Aorta (tissue), 5 donors: ENCODE measurements around the gene C1QTNF3. TPM values are rescaled to one million over a fixed set of nuclear protein-coding genes. Genes with fewer than 3 reads are reported as not detected.
"Not testable (repeated sequence)": the region's sequence is repeated elsewhere in the genome, so short reads cannot be mapped to it uniquely, and the experiment has no call there.

Experiments used
- ATAC-seq: fragments of 200-7000 bp; cut with Tn5 transposase; one replicate; pipeline ENCODE4 v1.9.1; 2022; ENCODE audit warnings: moderate library complexity; ENCODE audit not compliant: low FRiP score
- DNase-seq, 2 donors: peaks; one replicate each; pipeline ENCODE4 v3.0.0-alpha.2; 2020
- H3K27ac ChIP-seq, 2 donors: one replicate each; pipeline ENCODE4 v1.5.1; 2013; ENCODE audit warnings: low read length in 2 of 2, mild to moderate bottlenecking in 2 of 2, moderate library complexity in 2 of 2, control low read depth in 1 of 2, inconsistent platforms in 1 of 2, low read depth in 1 of 2
- H3K27me3 ChIP-seq, 2 donors: one replicate each; pipeline ENCODE4 v1.6.1; 2013; ENCODE audit warnings: control low read depth in 1 of 2, low read length in 1 of 2, mild to moderate bottlenecking in 1 of 2, moderate library complexity in 1 of 2; ENCODE audit not compliant: insufficient read depth in 2 of 2, control insufficient read depth in 1 of 2
- H3K36me3 ChIP-seq, 2 donors: one replicate each; pipeline ENCODE4 v1.6.1; 2013; ENCODE audit warnings: control low read depth in 1 of 2, low read length in 1 of 2, mild to moderate bottlenecking in 1 of 2; ENCODE audit not compliant: insufficient read depth in 2 of 2, control insufficient read depth in 1 of 2
- H3K4me1 ChIP-seq, 2 donors: one replicate each; pipeline ENCODE4 v1.6.1; 2013; ENCODE audit warnings: low read length in 2 of 2, control low read depth in 1 of 2, mild to moderate bottlenecking in 1 of 2, moderate library complexity in 1 of 2; ENCODE audit not compliant: insufficient read depth in 2 of 2, control insufficient read depth in 1 of 2
- H3K4me3 ChIP-seq, 2 donors: one replicate each; pipeline ENCODE4 v1.5.1; 2013; ENCODE audit warnings: low read length in 2 of 2, control low read depth in 1 of 2, mild to moderate bottlenecking in 1 of 2
- H3K9me3 ChIP-seq: one replicate; pipeline ENCODE4 v1.6.1; 2013; ENCODE audit warnings: mild to moderate bottlenecking, low read length; ENCODE audit not compliant: control insufficient read depth
- WGBS, 2 donors: extraction: QIAGEN DNeasy Blood & Tissue Kit; methylation state at CpG; one replicate each; pipeline ENCODE4 v1.1.7; 2013; 5-methylcytosine and 5-hydroxymethylcytosine counted together
- intact Hi-C, 2 donors: fragments of 100-400 bp; cut with DNase I; formaldehyde crosslinking; loops; one replicate each; pipeline versions ENCODE4 v1.14.2 to v1.15.0; 2022
- polyA plus RNA-seq, 2 donors: library from polyadenylated mRNA; stranded (reverse); fragments of 200-250 nt; gene quantifications; one replicate each; pipeline ENCODE4 v1.2.3, GENCODE V29; 2013
- total RNA-seq, 2 donors: library from RNA; stranded (reverse); fragmentation: NEBNext Ultra II Directional; extraction: Animal tissue kit (Norgen Biotek cat#: 25700); gene quantifications; one replicate each; pipeline ENCODE4 v1.2.1, GENCODE V29; 2021
- donor health status: healthy with polysubstance abuse.
- donor health status: Bipolar disorder and iron deficiency.
- donor health status: DM: no; HTN: no; CAD: no.
- donor health status: DM: no; HTN: no; CAD: no.
- donor health status: DM: yes; HTN: yes; CAD: no.

C1QTNF3 gene
- total and polyA plus RNA-seq, 4 donors = 3.1 to 38.8 (median 5.6) TPM; not detected in 1

DNA sequence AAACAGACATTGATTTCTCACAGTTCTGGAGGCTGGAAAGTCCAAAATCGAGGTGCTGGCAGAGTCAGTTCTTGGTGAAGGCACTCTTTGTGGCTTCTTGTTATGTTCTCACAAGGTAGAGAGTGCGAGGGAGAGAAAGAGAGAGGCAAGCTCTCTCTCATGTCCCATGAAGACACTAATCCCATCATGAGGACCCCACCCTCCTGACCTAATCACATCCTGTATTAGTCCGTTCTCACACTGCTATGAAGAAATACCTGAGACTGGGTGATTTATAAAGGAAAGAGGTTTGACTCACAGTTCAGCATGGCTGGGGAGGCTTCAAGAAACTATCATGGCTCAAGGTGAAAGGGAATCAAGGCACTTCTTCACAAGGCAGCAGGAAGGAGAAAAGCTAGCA, 29.5 kb downstream of the C1QTNF3 start:
- H3K4me3 ChIP-seq = no peak overlapping the region
- no peak overlapping the region for H3K27ac ChIP-seq
- no peaks in the 10 kb centered on the region for H3K4me1 ChIP-seq
- H3K36me3 ChIP-seq = peaks cover 0 to 2% of the 10 kb centered on the region in 2 donors
- ATAC-seq (no peak), DNase-seq (no peak)
- WGBS, 2 donors = 89 to 91% methylated on average over 3 of the region's 3 CpGs
- intact Hi-C loops = loop anchor here in 1 of 2 donors (10.0 kb wide), 1 partner anchor 461 kb away; no protein-coding TSS in a partner anchor
- no peaks in the 10 kb centered on the region for H3K9me3 ChIP-seq
- no peaks in the 10 kb centered on the region for H3K27me3 ChIP-seq

DNA sequence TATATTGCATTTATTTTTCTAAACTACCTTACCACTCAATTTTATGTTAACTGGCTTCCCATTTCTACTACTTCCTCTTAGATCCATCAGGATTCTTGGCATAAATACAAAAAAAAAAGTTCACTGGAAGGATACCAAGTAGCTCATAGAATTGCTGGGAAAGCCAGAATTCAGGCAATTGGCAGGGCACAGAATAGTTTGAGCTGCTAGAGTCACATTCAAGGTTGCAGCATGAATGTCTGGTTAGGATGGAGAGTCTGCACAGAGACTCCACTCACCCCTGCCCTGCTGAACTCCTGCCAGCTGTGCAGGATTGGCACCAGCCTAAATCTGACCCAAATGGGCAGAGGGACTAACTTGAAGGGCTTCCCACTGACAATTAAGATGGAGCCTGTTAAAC, 30.2 kb downstream of the C1QTNF3 start:
- ATAC-seq = no peak
- Histone ChIP-seq H3K27me3 (no peaks in the 10 kb centered on the region), H3K4me1 (no peaks in the 10 kb centered on the region), H3K4me3 (no peak overlapping the region), H3K27ac (no peak overlapping the region), H3K36me3 (peaks cover 0 to 2% of the 10 kb centered on the region in 2 donors), H3K9me3 (no peaks in the 10 kb centered on the region)
- DNase-seq = peak in 1 of 2 donors; percentile 50
- intact Hi-C loops = loop anchor here in 1 of 2 donors (10.0 kb wide), 1 partner anchor 462 kb away; no protein-coding TSS in a partner anchor

GRCh38 chr5:34011536-34011935, 31.5 kb downstream of the C1QTNF3 start:
- Histone ChIP-seq H3K4me3 (no peak overlapping the region), H3K4me1 (no peaks in the 10 kb centered on the region), H3K27ac (no peak overlapping the region), H3K36me3 (peaks cover 0 to 2% of the 10 kb centered on the region in 2 donors), H3K27me3 (no peaks in the 10 kb centered on the region), H3K9me3 (no peaks in the 10 kb centered on the region)
- intact Hi-C loops = loop anchor here in 1 of 2 donors (10.0 kb wide), 1 partner anchor 463 kb away; no protein-coding TSS in a partner anchor
- WGBS, 2 donors = 73 to 90% methylated on average over 4 of the region's 4 CpGs
- DNase-seq (no peak), ATAC-seq (no peak)

- not testable (repeated sequence) for H3K27me3 ChIP-seq, H3K4me1 ChIP-seq, H3K4me3 ChIP-seq, H3K36me3 ChIP-seq, H3K9me3 ChIP-seq, ATAC-seq, H3K27ac ChIP-seq, DNase-seq
- intact Hi-C loops = loop anchor here in 1 of 2 donors (10.0 kb wide), 1 partner anchor 465 kb away; no protein-coding TSS in a partner anchor
- WGBS, 2 donors = 78 to 95% methylated on average over 2 of the region's 2 CpGs
Measured at GRCh38 chr5:34010146-34010545, 32.9 kb downstream of the C1QTNF3 start.

DNA sequence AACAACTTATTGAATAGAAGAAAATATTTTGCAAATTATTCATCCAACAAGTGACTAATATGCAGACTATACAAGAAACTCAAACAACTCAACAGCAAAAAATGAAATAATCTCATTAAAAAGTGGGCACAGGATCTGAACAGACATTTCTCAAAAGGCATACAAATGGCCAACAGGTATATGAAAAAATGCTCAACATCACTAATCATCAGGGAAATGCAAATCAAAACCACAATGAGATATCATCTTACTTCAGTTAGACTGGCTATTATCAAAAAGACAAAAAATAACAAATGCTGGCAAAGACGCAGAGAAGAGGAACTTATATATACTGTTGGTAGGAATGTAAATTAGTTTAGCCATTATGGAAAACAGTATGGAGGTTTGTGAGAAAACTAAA, 33.4 kb downstream of the C1QTNF3 start:
- Histone ChIP-seq H3K36me3 (no peaks in the 10 kb centered on the region), H3K9me3 (no peaks in the 10 kb centered on the region), H3K27ac (no peak overlapping the region), H3K27me3 (no peaks in the 10 kb centered on the region), H3K4me1 (peaks cover 0 to 4% of the 10 kb centered on the region in 2 donors), H3K4me3 (no peak overlapping the region)
- intact Hi-C loops = loop anchor here (5.0 to 10.0 kb wide), 3 partner anchors 43 to 465 kb away; no protein-coding TSS in a partner anchor
- 41 to 96% methylated on average over 1 of the region's 1 CpG for WGBS, 2 donors
- no peak for ATAC-seq
- DNase-seq = no peak

DNA sequence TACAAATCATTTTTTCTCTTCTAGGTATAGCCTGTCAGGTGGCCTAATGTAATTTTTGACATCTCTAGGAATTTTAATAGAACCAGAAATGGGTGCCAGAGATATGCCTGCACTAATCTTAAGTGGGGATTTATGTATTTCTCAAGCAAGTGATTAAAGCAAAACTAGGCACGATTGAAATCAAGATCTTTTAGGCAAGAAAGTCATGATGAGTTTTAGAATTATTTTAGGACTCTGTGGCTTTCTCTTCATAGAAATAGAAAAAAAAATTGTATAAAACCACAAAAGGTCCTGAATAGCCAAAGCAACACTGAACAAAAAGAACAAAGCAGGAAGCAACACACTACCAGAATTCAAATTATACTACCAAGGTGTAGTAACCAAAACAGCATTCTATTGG, 34.2 kb downstream of the C1QTNF3 start:
- Histone ChIP-seq H3K27me3 (no peaks in the 10 kb centered on the region), H3K27ac (peak overlapping the region in 1 of 2 donors; percentile 67), H3K4me3 (peak overlapping the region; percentile 62 to 88), H3K9me3 (no peaks in the 10 kb centered on the region), H3K4me1 (peaks cover 0 to 4% of the 10 kb centered on the region in 2 donors), H3K36me3 (no peaks in the 10 kb centered on the region)
- 2% methylated on average over 1 of the region's 1 CpG for WGBS, 2 donors
- DNase-seq = no peak
- no peak for ATAC-seq
- intact Hi-C loops = loop anchor here (5.0 to 10.0 kb wide), 2 partner anchors 43 to 456 kb away; no protein-coding TSS in a partner anchor

- Histone ChIP-seq H3K27me3 (no peaks in the 10 kb centered on the region), H3K4me1 (peaks cover 0 to 4% of the 10 kb centered on the region in 2 donors), H3K4me3 (peak within 1 kb of the TSS; percentile 62 to 88), H3K36me3 (no peaks in the 10 kb centered on the region), H3K27ac (peak within 1 kb of the TSS; percentile 67 to 84), H3K9me3 (no peaks in the 10 kb centered on the region)
- 0 to 1% methylated on average over 70 to 76 of the region's 76 CpGs for WGBS, 2 donors
- intact Hi-C loops = loop anchor here (5.0 to 10.0 kb wide), 2 partner anchors 44 to 457 kb away; no protein-coding TSS in a partner anchor
- DNase-seq (peak; percentile 96 to 97), ATAC-seq (peak; percentile 95)
Measured at GRCh38 chr5:34007621-34008600, 35.1 kb downstream of the C1QTNF3 start, which contains the start of gene AMACR. AMACR (minus strand) TSS chr5:34008050; CDS start chr5:34008019, 31 bp downstream.

GRCh38 chr5:34007201-34007620, 35.8 kb downstream of the C1QTNF3 start:
- Histone ChIP-seq H3K36me3 (no peaks in the 10 kb centered on the region), H3K4me1 (peaks cover 0 to 4% of the 10 kb centered on the region in 2 donors), H3K9me3 (no peaks in the 10 kb centered on the region), H3K4me3 (peak overlapping the region; percentile 62 to 87), H3K27ac (peak overlapping the region in 1 of 2 donors; percentile 84), H3K27me3 (no peaks in the 10 kb centered on the region)
- peak; percentile 43 for ATAC-seq
- WGBS, 2 donors = 2 to 3% methylated on average over 11 of the region's 11 CpGs
- no peak for DNase-seq
- intact Hi-C loops = loop anchor here (5.0 to 10.0 kb wide), 2 partner anchors 45 to 458 kb away; no protein-coding TSS in a partner anchor
